Cardiac fibroblast (primary cell): Measurements from ENCODE around the gene TUBB2A.
A peak's percentile ranks its signal among the peaks of the same experiment; 100 is the strongest.
"Not testable (repeated sequence)": the region's sequence is repeated elsewhere in the genome, so short reads cannot be mapped to it uniquely, and the experiment has no call there.

Source experiments
- DNase-seq, 2 donors: peaks; one replicate each; pipeline versions ENCODE4 v3.0.0 to v3.0.0-alpha.2; 2010; ENCODE audit warnings: low read depth in 2 of 2
- H3K4me3 ChIP-seq, 2 donors: replicated peaks in 1 of 2; 1 replicate in 1 of 2; 2 replicates in 1 of 2; pipeline ENCODE4 v1.5.1; 2011; ENCODE audit warnings: low read depth in 2 of 2, low read length in 2 of 2, mild to moderate bottlenecking in 2 of 2, moderate library complexity in 1 of 2
- TF ChIP-seq, protein P1 (sequence below): IDR thresholded peaks from one replicate; pipeline ENCODE4 v1.5.1; 2011; ENCODE audit warnings: low read depth, mild to moderate bottlenecking, low read length, inconsistent platforms

TUBB2A gene

DNA sequence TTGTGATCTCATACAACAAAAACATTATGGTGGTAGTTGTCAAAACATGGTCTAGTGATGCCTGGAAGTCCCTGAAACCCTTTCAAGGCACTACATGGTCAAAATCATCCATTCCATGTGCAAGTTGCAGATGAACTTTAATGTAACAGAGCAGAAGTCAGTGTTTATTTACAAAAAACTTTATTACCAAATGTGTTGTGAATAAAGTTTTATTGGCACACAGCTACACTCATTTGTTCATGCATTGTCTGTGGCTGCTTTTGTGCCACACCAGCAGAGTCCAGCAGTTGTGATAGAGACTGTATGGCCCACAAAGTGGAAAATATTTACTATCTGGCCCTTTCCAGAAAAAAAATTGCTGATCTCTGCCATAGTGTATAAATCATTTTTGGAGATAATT, 43.3 kb upstream of the TUBB2A start:
- H3K4me3 ChIP-seq, result no peak overlapping the region
- DNase-seq, result no peak
- TF ChIP-seq, protein P1, sequence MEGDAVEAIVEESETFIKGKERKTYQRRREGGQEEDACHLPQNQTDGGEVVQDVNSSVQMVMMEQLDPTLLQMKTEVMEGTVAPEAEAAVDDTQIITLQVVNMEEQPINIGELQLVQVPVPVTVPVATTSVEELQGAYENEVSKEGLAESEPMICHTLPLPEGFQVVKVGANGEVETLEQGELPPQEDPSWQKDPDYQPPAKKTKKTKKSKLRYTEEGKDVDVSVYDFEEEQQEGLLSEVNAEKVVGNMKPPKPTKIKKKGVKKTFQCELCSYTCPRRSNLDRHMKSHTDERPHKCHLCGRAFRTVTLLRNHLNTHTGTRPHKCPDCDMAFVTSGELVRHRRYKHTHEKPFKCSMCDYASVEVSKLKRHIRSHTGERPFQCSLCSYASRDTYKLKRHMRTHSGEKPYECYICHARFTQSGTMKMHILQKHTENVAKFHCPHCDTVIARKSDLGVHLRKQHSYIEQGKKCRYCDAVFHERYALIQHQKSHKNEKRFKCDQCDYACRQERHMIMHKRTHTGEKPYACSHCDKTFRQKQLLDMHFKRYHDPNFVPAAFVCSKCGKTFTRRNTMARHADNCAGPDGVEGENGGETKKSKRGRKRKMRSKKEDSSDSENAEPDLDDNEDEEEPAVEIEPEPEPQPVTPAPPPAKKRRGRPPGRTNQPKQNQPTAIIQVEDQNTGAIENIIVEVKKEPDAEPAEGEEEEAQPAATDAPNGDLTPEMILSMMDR, result no peak

DNA sequence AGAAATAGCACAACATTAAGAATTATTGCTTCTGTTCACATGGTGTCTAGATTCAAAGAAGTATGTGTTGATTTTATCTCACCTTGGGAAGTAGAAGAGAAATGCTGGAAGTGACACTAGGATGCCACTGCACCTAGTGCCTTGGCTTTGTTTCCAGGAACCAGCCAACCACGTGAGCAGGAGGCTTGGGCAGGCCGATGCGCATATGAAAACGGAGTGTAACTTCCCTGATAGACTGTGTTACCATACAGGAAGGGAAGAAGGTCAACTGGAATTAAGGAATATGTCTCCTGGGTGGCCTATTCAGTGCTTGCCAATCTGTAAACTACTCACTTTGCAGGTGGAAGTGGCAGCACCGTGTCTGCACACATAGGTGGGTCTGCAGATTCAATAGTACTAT, 42.0 kb upstream of the TUBB2A start:
- DNase-seq, result no peak

DNA sequence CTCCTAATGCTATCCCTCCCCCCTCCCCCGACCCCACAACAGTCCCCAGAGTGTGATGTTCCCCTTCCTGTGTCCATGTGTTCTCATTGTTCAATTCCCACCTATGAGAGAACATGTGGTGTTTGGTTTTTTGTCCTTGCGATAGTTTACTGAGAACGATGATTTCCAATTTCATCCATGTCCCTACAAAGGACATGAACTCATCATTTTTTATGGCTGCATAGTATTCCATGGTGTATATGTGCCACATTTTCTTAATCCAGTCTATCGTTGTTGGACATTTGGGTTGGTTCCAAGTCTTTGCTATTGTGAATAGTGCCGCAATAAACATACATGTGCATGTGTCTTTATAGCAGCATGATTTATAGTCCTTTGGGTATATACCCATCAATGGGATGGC, 40.4 kb upstream of the TUBB2A start:
- H3K4me3 ChIP-seq, DNase-seq: not testable (repeated sequence)

More for the DNA sequence above, 42.0 kb upstream of the TUBB2A start:
- H3K4me3 ChIP-seq, result no peak overlapping the region
- TF ChIP-seq, protein P1, result no peak

DNA sequence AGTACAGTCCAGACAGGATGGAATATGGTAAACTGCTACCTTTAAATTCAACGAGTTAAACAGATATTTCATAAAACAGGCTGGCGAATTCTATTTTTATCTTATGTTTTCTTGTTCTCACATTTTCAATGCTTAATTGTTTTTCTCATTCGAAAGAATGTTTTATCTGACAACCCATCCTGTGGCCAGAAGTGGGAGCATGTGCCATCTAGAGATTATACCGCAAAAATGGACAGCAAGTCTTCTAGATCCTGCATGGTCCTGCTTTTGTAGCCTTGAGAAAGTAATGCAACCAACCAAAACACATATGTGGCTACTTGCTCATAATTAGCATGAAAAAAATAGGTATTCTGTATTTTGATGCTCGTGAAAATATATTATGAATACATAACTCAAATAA, 39.4 kb upstream of the TUBB2A start:
- DNase-seq, result no peak
- TF ChIP-seq, protein P1, result no peak
- no peak overlapping the region for H3K4me3 ChIP-seq

DNA sequence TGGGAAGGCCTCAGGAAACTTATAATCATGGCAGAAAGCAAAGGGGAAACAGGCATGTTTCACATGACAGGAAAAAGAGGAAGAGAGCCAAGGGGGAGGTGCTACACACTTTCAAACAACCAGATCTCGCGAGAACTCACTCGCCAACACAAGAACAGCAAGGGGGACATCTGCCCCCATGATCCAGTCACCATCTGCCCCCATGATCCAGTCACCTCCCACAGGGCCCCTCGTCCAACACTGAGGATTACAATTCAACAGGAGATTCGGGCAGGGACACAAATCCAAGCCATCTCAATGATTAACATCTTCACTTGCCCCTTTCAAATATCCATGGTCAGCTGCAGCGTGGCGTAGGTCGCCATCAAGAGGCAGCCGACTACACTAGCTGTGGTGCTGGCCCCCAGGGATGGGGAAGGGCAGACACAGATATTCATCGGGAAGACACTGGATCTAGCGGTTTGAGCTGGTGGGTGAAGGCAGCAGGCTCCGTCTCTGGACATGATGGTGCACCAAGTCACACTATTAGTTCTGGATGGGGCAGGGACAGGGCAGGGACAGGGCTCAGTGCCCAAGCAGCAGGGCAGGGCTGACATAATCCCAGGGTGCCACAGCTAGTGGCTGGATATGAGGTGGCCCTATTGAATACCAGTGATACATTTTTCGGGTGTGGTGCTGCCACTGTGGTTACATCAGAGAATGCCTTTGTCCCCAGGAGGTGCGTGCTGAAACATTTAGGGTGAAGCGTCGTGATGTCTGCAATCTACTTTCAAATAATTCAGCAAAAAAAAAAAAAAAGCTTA, 38.6 kb upstream of the TUBB2A start:
- no peak for DNase-seq
- TF ChIP-seq, protein P1, result no peak
- H3K4me3 ChIP-seq, result no peak overlapping the region

DNA sequence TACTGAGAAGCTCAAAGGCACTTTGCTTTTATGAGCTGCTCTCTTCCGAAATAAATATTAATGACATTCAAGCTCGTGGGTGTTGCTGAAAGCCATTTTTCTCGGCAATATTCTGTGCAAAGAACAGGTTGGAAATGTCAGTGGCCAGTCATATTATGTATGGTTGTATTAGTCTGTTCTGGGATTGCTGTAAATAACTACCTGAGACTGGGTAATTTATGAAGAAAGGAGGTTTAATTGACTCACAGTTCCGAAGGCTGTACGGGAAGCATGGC, 38.0 kb upstream of the TUBB2A start:
- TF ChIP-seq, protein P1, result no peak
- no peak overlapping the region for H3K4me3 ChIP-seq
- no peak for DNase-seq

DNA sequence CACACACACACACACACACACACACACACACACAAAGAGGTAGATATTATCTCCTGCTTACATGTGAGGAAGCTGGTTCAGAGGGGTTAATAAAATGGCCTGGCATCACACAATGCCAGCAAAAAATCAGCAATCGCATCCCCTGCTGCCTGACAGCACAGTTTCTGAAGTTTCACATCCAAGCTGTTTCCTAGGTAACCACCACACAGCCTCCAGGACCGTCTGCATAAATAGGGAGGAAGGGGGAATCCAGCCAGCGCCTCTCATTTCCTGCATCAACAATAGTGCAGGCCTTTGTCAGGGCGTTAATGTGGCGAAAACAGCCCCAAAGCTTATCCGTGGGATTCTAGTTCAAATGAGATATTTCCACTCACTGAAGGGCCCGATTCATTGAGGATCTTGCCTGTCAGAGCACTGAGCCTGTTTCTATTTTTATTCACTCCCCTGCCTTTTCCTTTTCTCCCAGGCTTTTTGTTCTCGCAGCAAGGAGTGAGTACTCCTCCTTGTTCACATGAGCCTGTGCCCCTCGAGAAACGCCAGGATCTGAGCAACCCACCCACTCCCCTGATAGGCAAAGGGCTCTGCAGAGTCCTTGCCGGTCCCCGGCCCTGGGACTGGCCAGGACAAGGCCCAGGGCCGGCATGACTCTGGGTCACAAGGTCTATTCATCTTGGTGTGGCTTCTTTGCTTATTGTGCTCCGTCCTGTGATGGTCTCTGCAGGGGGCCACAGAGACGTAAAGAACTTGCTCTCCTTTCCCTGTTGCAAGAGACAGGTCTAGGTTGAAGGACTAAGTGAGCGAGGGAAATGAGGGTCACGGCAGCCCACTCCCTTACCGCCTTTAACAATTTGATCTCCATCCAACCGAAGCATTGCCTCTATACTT, 37.4 kb upstream of the TUBB2A start:
- H3K4me3 ChIP-seq, result no peak overlapping the region
- peak; percentile 37 to 73 for DNase-seq
- TF ChIP-seq, protein P1, result no peak
